ENCODE results near the gene ZMIZ2.

DNA sequence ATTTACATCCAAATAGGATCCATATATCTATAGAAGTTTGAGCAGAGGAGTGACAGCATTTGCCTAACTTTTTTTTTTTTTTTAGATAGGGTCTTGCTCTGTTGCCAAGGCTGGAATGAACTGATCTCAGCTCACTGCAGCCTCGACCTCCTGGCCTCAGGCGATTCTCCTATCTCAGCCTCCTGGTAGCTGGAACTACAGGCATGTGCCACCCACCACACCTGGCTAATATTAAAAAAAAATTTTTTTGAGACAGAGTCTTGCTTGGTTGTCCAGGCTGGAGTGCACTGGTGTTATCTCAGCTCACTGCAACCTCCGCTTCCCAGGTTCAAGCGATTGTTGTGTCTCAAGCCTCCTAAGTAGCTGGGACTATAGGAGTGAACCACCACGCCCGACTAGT, 62.9 kb downstream of the ZMIZ2 start:
- TF ChIP-seq CTCF (conservative IDR thresholded peaks at IDR 0.05 in 1 of 2, IDR thresholded peaks at IDR 0.05 in 1 of 2; ENCODE audit: extremely low read depth in 1 of 2, insufficient read depth in 1 of 2, low read depth in 1 of 2, low read length in 2 of 2), result no peak
- no peak for TF ChIP-seq EZH2 (IDR thresholded peaks at IDR 0.05; ENCODE audit: borderline replicate concordance, low read length)
